Fibroblast of lung (primary cell): ENCODE data around the gene NEURL1B. TPM values are rescaled to one million over a fixed set of nuclear protein-coding genes. Genes with fewer than 3 reads are reported as not detected.

Experiments
- DNase-seq, 2 donors: peaks; one replicate each; pipeline versions ENCODE4 v3.0.0 to v3.0.0-alpha.2; 2010; ENCODE audit warnings: low read depth in 2 of 2
- H2AFZ ChIP-seq: 2 replicates; pipeline ENCODE4 v1.5.1; 2012; ENCODE audit warnings: low read length, control low read depth, inconsistent platforms
- H3K27ac ChIP-seq: 2 replicates; pipeline ENCODE4 v1.5.1; 2011; ENCODE audit warnings: low read length, control low read depth; ENCODE audit not compliant: insufficient read depth
- H3K27me3 ChIP-seq: 2 replicates; pipeline ENCODE4 v1.5.1; 2011; ENCODE audit warnings: mild to moderate bottlenecking, low read length; ENCODE audit not compliant: control insufficient read depth, insufficient read depth
- H3K36me3 ChIP-seq: 2 replicates; pipeline ENCODE4 v1.5.1; 2011; ENCODE audit warnings: low read length; ENCODE audit not compliant: control insufficient read depth, insufficient read depth
- H3K4me1 ChIP-seq: 2 replicates; pipeline ENCODE4 v1.5.1; 2011; ENCODE audit warnings: low read length; ENCODE audit not compliant: control insufficient read depth, insufficient read depth; ENCODE audit errors: extremely low read depth
- H3K4me2 ChIP-seq: 2 replicates; pipeline ENCODE4 v1.5.1; 2011; ENCODE audit warnings: low read length, control low read depth; ENCODE audit not compliant: insufficient read depth; ENCODE audit errors: extremely low read depth
- H3K4me3 ChIP-seq, 4 experiments: fragments of 200-600 bp in 1 of 4; sonication (generic) in 1 of 4; replicated peaks in 1 of 4; 2 replicates each; pipeline ENCODE4 v1.5.1; 2011 to 2016; ENCODE audit warnings: low read length in 4 of 4, low read depth in 3 of 4, mild to moderate bottlenecking in 3 of 4, control low read depth in 2 of 4, inconsistent platforms in 1 of 4, mixed read lengths in 1 of 4; ENCODE audit not compliant: insufficient read depth in 1 of 4; ENCODE audit errors: control extremely low read depth in 1 of 4
- H3K79me2 ChIP-seq: 2 replicates; pipeline ENCODE4 v1.5.1; 2012; ENCODE audit warnings: mild to moderate bottlenecking, low read length, inconsistent platforms; ENCODE audit not compliant: control insufficient read depth, insufficient read depth
- H3K9ac ChIP-seq: 2 replicates; pipeline ENCODE4 v1.5.1; 2011; ENCODE audit warnings: mild to moderate bottlenecking, low read length, control low read depth; ENCODE audit not compliant: insufficient read depth
- H3K9me3 ChIP-seq: 2 replicates; pipeline ENCODE4 v1.5.1; 2012; ENCODE audit warnings: low read depth, low read length; ENCODE audit not compliant: control insufficient read depth, insufficient read depth
- H4K20me1 ChIP-seq: 2 replicates; pipeline ENCODE4 v1.5.1; 2011; ENCODE audit warnings: low read length; ENCODE audit not compliant: control insufficient read depth, insufficient read depth; ENCODE audit errors: extremely low read depth
- EZH2 ChIP-seq: IDR thresholded peaks from 2 replicates; pipeline ENCODE4 v1.5.1; 2012; ENCODE audit warnings: low read length, control low read depth, mild to moderate bottlenecking; ENCODE audit errors: missing control alignments
- polyA plus RNA-seq, 2 donors: library from polyadenylated mRNA; depleted of rRNA in 1 of 2; stranded (reverse) in 1 of 2; unstranded in 1 of 2; fragments of >200 nt; gene quantifications; 2 replicates each; pipeline ENCODE4 v1.2.1, GENCODE V29; 2011 to 2012; ENCODE audit warnings: missing spikeins in 1 of 2
- total RNA-seq: library from RNA; depleted of rRNA; stranded (reverse); fragments of >200 nt; gene quantifications from 2 replicates; pipeline ENCODE4 v1.2.1, GENCODE V29; 2014
- TF ChIP-seq, protein P1 (sequence below), 2 donors: IDR thresholded peaks in 1 of 2; conservative IDR thresholded peaks in 1 of 2; 1 replicate in 1 of 2; 2 replicates in 1 of 2; pipeline ENCODE4 v1.5.1; 2011 to 2012; ENCODE audit warnings: low read length in 2 of 2, control low read depth in 1 of 2, inconsistent platforms in 1 of 2, low read depth in 1 of 2, mild to moderate bottlenecking in 1 of 2

Gene NEURL1B
- total and polyA plus RNA-seq, 2 donors (not counting 1 experiment from before 2014, with no cell fraction given): 5.0 to 6.1 TPM

DNA sequence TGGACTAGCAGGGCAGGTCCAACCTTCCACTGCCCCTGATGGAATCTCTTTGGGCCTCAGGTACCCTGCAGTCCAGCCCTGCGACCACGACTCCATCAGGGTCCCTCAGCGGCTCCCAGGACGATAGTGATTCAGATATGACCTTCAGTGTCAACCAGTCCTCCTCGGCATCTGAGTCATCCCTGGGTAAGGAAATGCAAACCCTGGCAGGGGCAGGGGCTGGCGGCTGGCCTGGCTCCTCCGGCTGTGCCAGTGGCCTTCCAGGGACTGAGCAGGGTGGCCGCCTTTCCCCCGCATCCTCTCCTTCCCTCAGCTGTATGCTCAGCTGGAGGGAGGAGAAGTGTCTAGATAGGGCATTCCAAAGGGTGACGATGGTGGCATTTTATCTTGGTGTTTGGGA, 45.0 kb downstream of the NEURL1B start:
- H3K27me3 ChIP-seq: no peaks in the 10 kb centered on the region
- H3K9me3 ChIP-seq: no peaks in the 10 kb centered on the region
- no peak overlapping the region for H3K4me3 ChIP-seq
- TF ChIP-seq, protein P1, sequence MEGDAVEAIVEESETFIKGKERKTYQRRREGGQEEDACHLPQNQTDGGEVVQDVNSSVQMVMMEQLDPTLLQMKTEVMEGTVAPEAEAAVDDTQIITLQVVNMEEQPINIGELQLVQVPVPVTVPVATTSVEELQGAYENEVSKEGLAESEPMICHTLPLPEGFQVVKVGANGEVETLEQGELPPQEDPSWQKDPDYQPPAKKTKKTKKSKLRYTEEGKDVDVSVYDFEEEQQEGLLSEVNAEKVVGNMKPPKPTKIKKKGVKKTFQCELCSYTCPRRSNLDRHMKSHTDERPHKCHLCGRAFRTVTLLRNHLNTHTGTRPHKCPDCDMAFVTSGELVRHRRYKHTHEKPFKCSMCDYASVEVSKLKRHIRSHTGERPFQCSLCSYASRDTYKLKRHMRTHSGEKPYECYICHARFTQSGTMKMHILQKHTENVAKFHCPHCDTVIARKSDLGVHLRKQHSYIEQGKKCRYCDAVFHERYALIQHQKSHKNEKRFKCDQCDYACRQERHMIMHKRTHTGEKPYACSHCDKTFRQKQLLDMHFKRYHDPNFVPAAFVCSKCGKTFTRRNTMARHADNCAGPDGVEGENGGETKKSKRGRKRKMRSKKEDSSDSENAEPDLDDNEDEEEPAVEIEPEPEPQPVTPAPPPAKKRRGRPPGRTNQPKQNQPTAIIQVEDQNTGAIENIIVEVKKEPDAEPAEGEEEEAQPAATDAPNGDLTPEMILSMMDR (conservative IDR thresholded peaks at IDR 0.05 in 1 of 2, IDR thresholded peaks at IDR 0.05 in 1 of 2; ENCODE audit: low read depth in 1 of 2, low read length in 2 of 2): no peak
- TF ChIP-seq EZH2: no peak
- no peak overlapping the region for H3K4me2 ChIP-seq
- H3K9ac ChIP-seq: no peak overlapping the region
- H3K27ac ChIP-seq: no peak overlapping the region
- DNase-seq: peak in 1 of 2 donors; percentile 22
- no peaks in the 10 kb centered on the region for H4K20me1 ChIP-seq
- no peaks in the 10 kb centered on the region for H3K79me2 ChIP-seq
- H3K36me3 ChIP-seq: no peaks in the 10 kb centered on the region
- H2AFZ ChIP-seq: no peak overlapping the region
- H3K4me1 ChIP-seq: no peaks in the 10 kb centered on the region

DNA sequence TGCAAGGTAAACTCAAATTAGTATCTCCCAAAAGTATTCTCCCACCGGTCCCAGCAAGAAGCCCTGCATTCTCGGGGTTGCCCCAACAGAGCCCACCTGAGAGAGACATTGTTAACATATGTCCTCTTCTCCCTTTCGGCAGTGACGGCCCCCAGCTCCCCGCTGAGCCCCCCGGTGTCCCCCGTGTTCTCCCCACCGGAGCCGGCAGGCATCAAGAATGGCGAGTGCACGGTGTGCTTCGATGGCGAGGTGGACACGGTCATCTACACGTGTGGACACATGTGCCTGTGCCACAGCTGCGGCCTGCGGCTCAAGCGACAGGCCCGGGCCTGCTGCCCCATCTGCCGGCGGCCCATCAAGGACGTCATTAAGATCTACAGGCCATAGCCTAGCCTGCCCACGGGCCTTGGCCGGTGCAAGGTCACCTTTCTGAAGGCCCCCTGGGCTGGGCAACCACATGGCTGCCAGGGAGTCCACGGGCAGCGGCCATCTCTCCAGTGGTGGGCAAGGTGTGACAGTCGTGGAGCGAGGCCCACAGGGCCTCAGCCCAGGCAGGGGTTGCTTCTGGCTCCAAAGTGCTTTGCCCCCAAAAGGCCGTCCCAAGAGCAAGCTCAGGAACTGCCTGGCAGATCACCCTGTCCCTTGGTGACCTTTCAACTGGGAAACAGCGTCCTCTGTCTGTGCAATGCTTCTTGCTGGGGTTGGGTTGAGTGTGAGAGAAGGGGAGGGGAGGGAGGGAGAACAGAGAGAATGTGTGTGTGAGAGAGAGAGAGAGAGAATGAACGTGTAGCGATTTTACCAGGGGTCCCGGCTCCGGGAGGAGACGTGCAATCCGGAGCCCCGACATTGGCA, 45.7 kb downstream of the NEURL1B start:
- Histone ChIP-seq H3K4me1 (no peaks in the 10 kb centered on the region), H3K9me3 (no peaks in the 10 kb centered on the region), H3K4me2 (no peak overlapping the region), H3K27ac (no peak overlapping the region), H4K20me1 (no peaks in the 10 kb centered on the region), H3K27me3 (no peaks in the 10 kb centered on the region), H3K36me3 (no peaks in the 10 kb centered on the region), H2AFZ (no peak overlapping the region), H3K4me3 (no peak overlapping the region), H3K79me2 (no peaks in the 10 kb centered on the region), H3K9ac (no peak overlapping the region)
- no peak for TF ChIP-seq EZH2
- TF ChIP-seq, protein P1 (conservative IDR thresholded peaks at IDR 0.05 in 1 of 2, IDR thresholded peaks at IDR 0.05 in 1 of 2; ENCODE audit: low read depth in 1 of 2, low read length in 2 of 2): no peak
- no peak for DNase-seq

DNA sequence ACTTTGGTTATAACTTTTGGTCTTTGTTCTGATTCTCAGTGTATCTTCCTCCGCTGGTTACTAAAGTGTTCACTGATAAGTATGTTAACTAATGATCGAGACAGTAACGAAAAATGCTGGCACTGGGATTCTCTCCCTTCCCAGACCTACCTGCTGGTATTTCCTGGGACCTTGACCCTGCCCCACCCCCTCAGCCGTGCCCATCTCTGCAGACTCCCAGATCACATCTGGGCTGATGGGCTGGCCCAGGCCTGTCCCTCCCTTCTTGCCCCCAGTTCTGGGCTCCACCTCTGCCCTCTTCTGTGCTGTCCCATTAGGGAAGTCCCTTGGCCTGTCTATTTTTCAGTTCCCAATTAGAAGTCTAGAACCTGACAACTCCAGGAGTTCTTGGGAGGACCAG, 46.9 kb downstream of the NEURL1B start:
- no peak for DNase-seq
- TF ChIP-seq EZH2: no peak
- TF ChIP-seq, protein P1 (conservative IDR thresholded peaks at IDR 0.05 in 1 of 2, IDR thresholded peaks at IDR 0.05 in 1 of 2; ENCODE audit: low read depth in 1 of 2, low read length in 2 of 2): no peak
- Histone ChIP-seq H3K27ac (no peak overlapping the region), H3K9ac (no peak overlapping the region), H3K27me3 (no peaks in the 10 kb centered on the region), H2AFZ (no peak overlapping the region), H3K36me3 (no peaks in the 10 kb centered on the region), H3K4me2 (no peak overlapping the region), H3K9me3 (no peaks in the 10 kb centered on the region), H3K4me3 (no peak overlapping the region), H4K20me1 (no peaks in the 10 kb centered on the region), H3K79me2 (no peaks in the 10 kb centered on the region), H3K4me1 (no peaks in the 10 kb centered on the region)
